Prostate gland (tissue), 2 donors: ENCODE data around the gene IL17RD. TPM values are rescaled to one million over a fixed set of nuclear protein-coding genes. Genes with fewer than 3 reads are reported as not detected.
A peak's percentile ranks its signal among the peaks of the same experiment; 100 is the strongest.

Experiments used
- DNase-seq: peaks from one replicate; pipeline ENCODE4 v3.0.0-alpha.2; 2019; ENCODE audit warnings: low spot score
- H3K27ac ChIP-seq, 2 donors: fragments of 200-600 bp; sonication (generic); 2 replicates each; pipeline ENCODE4 v1.5.1; 2017 to 2019
- H3K27me3 ChIP-seq: fragments of 200-600 bp; sonication (generic); replicated peaks from 2 replicates; pipeline ENCODE4 v1.5.1; 2019; ENCODE audit not compliant: insufficient read depth
- H3K36me3 ChIP-seq, 2 donors: fragments of 200-600 bp; sonication (generic); 1 replicate in 1 of 2; 2 replicates in 1 of 2; pipeline versions ENCODE4 v1.5.1 to v1.8.1; 2017 to 2019
- H3K4me1 ChIP-seq: fragments of 200-600 bp; sonication (generic); replicated peaks from 2 replicates; pipeline ENCODE4 v1.5.1; 2019
- H3K4me3 ChIP-seq, 2 donors: fragments of 200-600 bp; sonication (generic); 2 replicates each; pipeline ENCODE4 v1.5.1; 2017 to 2019
- H3K9me3 ChIP-seq: fragments of 200-600 bp; sonication (generic); 2 replicates; pipeline ENCODE4 v1.5.1; 2017
- CTCF ChIP-seq, 4 experiments: fragments of 200-600 bp in 2 of 4; fragments of 450-650 bp in 2 of 4; sonication (generic) in 2 of 4; IDR thresholded peaks; 1 replicate in 3 of 4; 2 replicates in 1 of 4; pipeline ENCODE4 v1.5.1; 2016 to 2019; ENCODE audit warnings: antibody characterized with exemption in 4 of 4, mild to moderate bottlenecking in 2 of 4, moderate library complexity in 2 of 4
- POLR2A ChIP-seq: fragments of 450-650 bp; IDR thresholded peaks from one replicate; pipeline ENCODE4 v1.6.1; 2016; ENCODE audit warnings: antibody characterized with exemption, mild to moderate bottlenecking
- POLR2AphosphoS5 ChIP-seq: sonication (generic); formaldehyde crosslinking; IDR thresholded peaks from one replicate; pipeline ENCODE4 v1.6.1; 2017; ENCODE audit warnings: antibody characterized with exemption
- WGBS: methylation state at CpG from one replicate; pipeline ENCODE4 v1.1.5; 2018; 5-methylcytosine and 5-hydroxymethylcytosine counted together
- intact Hi-C: fragments of 100-400 bp; cut with DNase I; formaldehyde crosslinking; loops from one replicate; pipeline ENCODE4 v1.14.2; 2022
- total RNA-seq, 2 donors: library from RNA; depleted of rRNA; stranded (reverse); fragments of >200 nt; gene quantifications; one replicate each; pipeline ENCODE4 v1.1.0, GENCODE V29; 2016

Gene IL17RD
- total RNA-seq, result 10 to 100 TPM in 1 of 2 donors, 1 to 10 TPM in 1; 8.3 to 19.9 TPM

- intact Hi-C loops, result loop anchor here (5.0 kb wide), 1 partner anchor 63 kb away; no protein-coding TSS in a partner anchor
- Histone ChIP-seq H3K27me3 (no peaks in the 10 kb centered on the region), H3K4me3 (peak within 1 kb of the TSS; percentile 60 to 61), H3K36me3 (no peaks in the 10 kb centered on the region), H3K9me3 (no peaks in the 10 kb centered on the region), H3K4me1 (peaks cover 9% of the 10 kb centered on the region), H3K27ac (peak within 1 kb of the TSS; percentile 6 to 59)
- WGBS, result under 1% methylated on average over 32 of the region's 98 CpGs
- TF ChIP-seq CTCF (IDR thresholded peaks at IDR 0.05), result peak in 1 of 4 experiments; percentile 15
- TF ChIP-seq POLR2AphosphoS5, result no peak
- no peak for TF ChIP-seq POLR2A
- DNase-seq, result peak; percentile 63
These were observed at the start of gene IL17RD for GRCh38 chr3:57164657-57165573. Gene IL17RD, minus strand, starts transcription at chr3:57165353. Its CDS starts 67 bp downstream, at chr3:57165286.

- DNase-seq, result no peak
These were observed 41.3 kb upstream of the IL17RD start for GRCh38 chr3:57206423-57206822.

GRCh38 chr3:57199895-57200297, 34.7 kb upstream of the IL17RD start, which contains the start of gene HESX1:
Gene HESX1, minus strand, starts transcription at chr3:57199978. Its CDS starts 60 bp downstream, at chr3:57199918.
- TF ChIP-seq CTCF (IDR thresholded peaks at IDR 0.05) (no peak), POLR2AphosphoS5 (no peak), POLR2A (no peak)
- H3K4me1 ChIP-seq, result no peaks in the 10 kb centered on the region
- DNase-seq, result no peak
- H3K27me3 ChIP-seq, result no peaks in the 10 kb centered on the region
- intact Hi-C loops, result no loop called here
- no peaks in the 10 kb centered on the region for H3K9me3 ChIP-seq
- 56% methylated on average over 4 of the region's 4 CpGs for WGBS
- no peaks in the 10 kb centered on the region for H3K36me3 ChIP-seq
- H3K4me3 ChIP-seq, result no peak within 1 kb of the TSS
- no peak within 1 kb of the TSS for H3K27ac ChIP-seq

More at GRCh38 chr3:57206423-57206822, 41.3 kb upstream of the IL17RD start:
- TF ChIP-seq CTCF (IDR thresholded peaks at IDR 0.05) (no peak), POLR2AphosphoS5 (no peak), POLR2A (no peak)
- Histone ChIP-seq H3K4me3 (no peak overlapping the region), H3K27me3 (no peaks in the 10 kb centered on the region), H3K9me3 (no peaks in the 10 kb centered on the region), H3K4me1 (no peaks in the 10 kb centered on the region), H3K36me3 (no peaks in the 10 kb centered on the region), H3K27ac (no peak overlapping the region)
- intact Hi-C loops, result no loop called here
- 91% methylated on average over 2 of the region's 2 CpGs for WGBS

- H3K27ac ChIP-seq, result no peak overlapping the region
- intact Hi-C loops, result no loop called here
- no peak overlapping the region for H3K4me3 ChIP-seq
- no peaks in the 10 kb centered on the region for H3K27me3 ChIP-seq
- H3K9me3 ChIP-seq, result no peaks in the 10 kb centered on the region
- no peak for DNase-seq
- TF ChIP-seq CTCF (IDR thresholded peaks at IDR 0.05) (no peak), POLR2A (no peak), POLR2AphosphoS5 (no peak)
- WGBS, result 94% methylated on average over 4 of the region's 4 CpGs
- no peaks in the 10 kb centered on the region for H3K4me1 ChIP-seq
- no peaks in the 10 kb centered on the region for H3K36me3 ChIP-seq
These were observed 29.5 kb upstream of the IL17RD start for GRCh38 chr3:57194641-57195040.
